Prostate gland (tissue), 2 donors: Measurements from ENCODE around the gene SLC35D3.

Experiments used
- POLR2A ChIP-seq: fragments of 450-650 bp; IDR thresholded peaks from one replicate; pipeline ENCODE4 v1.6.1; 2016; ENCODE audit warnings: antibody characterized with exemption, mild to moderate bottlenecking
- TF ChIP-seq, protein P1 (sequence below), 4 experiments: fragments of 200-600 bp in 2 of 4; fragments of 450-650 bp in 2 of 4; sonication (generic) in 2 of 4; IDR thresholded peaks; 1 replicate in 3 of 4; 2 replicates in 1 of 4; pipeline ENCODE4 v1.5.1; 2016 to 2019; ENCODE audit warnings: antibody characterized with exemption in 4 of 4, mild to moderate bottlenecking in 2 of 4, moderate library complexity in 2 of 4

DNA sequence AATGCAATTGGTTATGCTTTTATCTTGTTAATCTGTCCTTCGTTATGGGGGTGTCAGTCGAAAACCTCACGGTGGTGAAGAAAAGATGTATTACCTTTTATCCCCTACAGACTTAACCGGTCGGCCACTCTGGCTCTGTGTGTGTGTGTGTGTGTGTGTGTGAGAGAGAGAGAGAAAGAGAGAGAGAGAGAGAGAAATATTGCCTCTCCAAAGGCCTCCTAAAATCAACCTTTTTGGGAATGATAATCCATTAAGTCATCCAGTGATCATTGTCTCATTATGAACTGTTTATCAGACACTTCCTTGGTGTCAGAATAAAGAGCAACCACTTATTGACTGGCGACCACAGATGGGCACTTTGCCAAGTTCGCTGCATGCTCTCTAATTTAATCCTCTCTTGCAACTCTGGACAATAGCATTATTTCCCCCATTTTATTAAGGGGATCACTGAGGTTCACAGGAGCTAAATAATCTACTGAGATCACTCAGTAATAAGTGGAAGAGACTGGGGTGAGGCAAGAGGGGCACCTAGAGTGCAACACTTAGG is 30.7 kb downstream of the SLC35D3 start:
- TF ChIP-seq, protein P1, sequence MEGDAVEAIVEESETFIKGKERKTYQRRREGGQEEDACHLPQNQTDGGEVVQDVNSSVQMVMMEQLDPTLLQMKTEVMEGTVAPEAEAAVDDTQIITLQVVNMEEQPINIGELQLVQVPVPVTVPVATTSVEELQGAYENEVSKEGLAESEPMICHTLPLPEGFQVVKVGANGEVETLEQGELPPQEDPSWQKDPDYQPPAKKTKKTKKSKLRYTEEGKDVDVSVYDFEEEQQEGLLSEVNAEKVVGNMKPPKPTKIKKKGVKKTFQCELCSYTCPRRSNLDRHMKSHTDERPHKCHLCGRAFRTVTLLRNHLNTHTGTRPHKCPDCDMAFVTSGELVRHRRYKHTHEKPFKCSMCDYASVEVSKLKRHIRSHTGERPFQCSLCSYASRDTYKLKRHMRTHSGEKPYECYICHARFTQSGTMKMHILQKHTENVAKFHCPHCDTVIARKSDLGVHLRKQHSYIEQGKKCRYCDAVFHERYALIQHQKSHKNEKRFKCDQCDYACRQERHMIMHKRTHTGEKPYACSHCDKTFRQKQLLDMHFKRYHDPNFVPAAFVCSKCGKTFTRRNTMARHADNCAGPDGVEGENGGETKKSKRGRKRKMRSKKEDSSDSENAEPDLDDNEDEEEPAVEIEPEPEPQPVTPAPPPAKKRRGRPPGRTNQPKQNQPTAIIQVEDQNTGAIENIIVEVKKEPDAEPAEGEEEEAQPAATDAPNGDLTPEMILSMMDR (IDR thresholded peaks at IDR 0.05) = no peak
- TF ChIP-seq POLR2A = no peak
